ENCODE results near the gene PIP. TPM values are rescaled to one million over a fixed set of nuclear protein-coding genes. Genes with fewer than 3 reads are reported as not detected.

The PIP gene
- total RNA-seq, 3 donors from 2014 or later (not counting 1 experiment from before 2014, with no cell fraction given): not detected

DNA sequence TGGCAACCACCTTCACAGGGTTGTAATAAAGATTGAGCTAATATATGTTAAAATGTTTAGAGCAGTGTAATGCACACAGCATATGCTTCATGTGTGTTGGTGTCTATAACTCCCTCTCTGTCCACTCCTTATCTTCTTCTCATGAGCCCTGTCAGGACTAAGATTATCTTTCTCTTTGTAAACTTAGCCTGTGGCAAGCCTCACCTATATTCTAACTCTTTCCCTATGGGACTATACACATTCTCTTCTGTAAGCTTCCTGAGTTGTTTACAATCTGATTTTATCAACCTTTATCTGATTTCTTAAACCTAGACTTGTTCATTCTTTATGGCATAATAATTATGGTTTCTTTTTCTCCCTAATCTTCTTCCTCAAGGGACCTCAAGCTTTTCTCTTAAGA lies 2.4 kb upstream of the PIP start:
- ATAC-seq (no peak), DNase-seq (no peak)
- H3K9me3 Mint-ChIP-seq: peaks cover under 1 to 4% of the 10 kb centered on the region in 2 donors
- H3K36me3 Mint-ChIP-seq: peaks cover 6% of the 10 kb centered on the region
- no peak for TF ChIP-seq CTCF (IDR thresholded peaks at IDR 0.05)
- no peak overlapping the region for H3K27ac Mint-ChIP-seq
- Histone ChIP-seq H3K27me3 (ENCODE audit: control insufficient read depth, insufficient read depth, low read length) (no peaks in the 10 kb centered on the region), H3K4me1 (ENCODE audit: control insufficient read depth, insufficient read depth, low read length) (no peaks in the 10 kb centered on the region), H3K4me3 (ENCODE audit: low read length) (no peak overlapping the region), H3K27ac (ENCODE audit: low read length) (no peak overlapping the region), H3K36me3 (ENCODE audit: control insufficient read depth, insufficient read depth, low read length) (no peaks in the 10 kb centered on the region), H3K9me3 (ENCODE audit: control insufficient read depth, insufficient read depth, low read length) (peaks cover 4% of the 10 kb centered on the region)
- no peaks in the 10 kb centered on the region for H3K4me1 Mint-ChIP-seq
- peaks cover 0 to 15% of the 10 kb centered on the region in 2 donors for H3K27me3 Mint-ChIP-seq (ENCODE audit: low read depth in 2 of 2)
- intact Hi-C loops (cut with micrococcal nuclease): no loop called here
- no peak overlapping the region for H3K4me3 Mint-ChIP-seq

DNA sequence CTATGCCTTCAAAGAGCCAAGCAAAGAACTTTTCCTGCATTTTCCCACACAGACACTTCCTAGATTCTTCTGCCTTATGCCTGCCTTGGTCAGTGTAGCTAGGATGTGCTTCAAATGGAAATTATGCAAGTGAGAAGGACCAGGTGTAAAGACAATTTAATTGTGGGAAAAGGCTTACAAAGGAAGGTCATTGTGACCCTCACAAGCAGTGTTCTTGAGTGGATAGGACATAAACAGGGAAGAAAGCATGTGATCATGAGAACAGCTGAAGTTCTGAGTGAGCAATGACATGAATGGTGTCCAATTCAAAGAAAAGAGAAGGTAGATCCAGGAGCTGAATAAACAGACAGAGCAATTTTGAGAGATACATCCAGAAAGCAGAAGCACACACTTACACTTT lies 1.3 kb upstream of the PIP start:
- Histone ChIP-seq H3K9me3 (ENCODE audit: control insufficient read depth, insufficient read depth, low read length) (peaks cover 2% of the 10 kb centered on the region), H3K4me1 (ENCODE audit: control insufficient read depth, insufficient read depth, low read length) (no peaks in the 10 kb centered on the region)

DNA sequence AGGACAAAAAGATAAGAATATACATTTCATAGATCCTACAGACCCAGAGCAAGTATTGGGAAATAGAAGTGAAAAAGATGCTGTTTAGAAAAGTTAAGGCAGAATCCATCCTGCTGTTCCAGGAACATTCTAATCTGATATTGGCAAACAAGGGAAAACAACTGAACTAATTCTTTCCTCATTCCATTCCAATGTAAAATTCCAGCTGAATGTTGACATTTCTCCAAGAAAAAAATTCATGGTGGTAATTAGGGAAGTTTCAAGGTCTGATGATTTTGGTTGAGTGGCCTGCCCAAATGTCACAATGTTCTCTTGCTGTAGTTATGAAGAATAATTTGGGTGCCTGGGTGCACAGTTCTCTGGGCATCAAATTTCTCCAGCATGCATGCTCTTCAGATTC lies 15.2 kb downstream of the PIP start:
- no peak overlapping the region for H3K27ac ChIP-seq (ENCODE audit: low read length)

More for the DNA sequence above, 1.3 kb upstream of the PIP start:
- no peaks in the 10 kb centered on the region for H3K4me1 Mint-ChIP-seq
- Histone ChIP-seq H3K27ac (ENCODE audit: low read length) (no peak overlapping the region), H3K36me3 (ENCODE audit: control insufficient read depth, insufficient read depth, low read length) (no peaks in the 10 kb centered on the region), H3K4me3 (ENCODE audit: low read length) (no peak overlapping the region), H3K27me3 (ENCODE audit: control insufficient read depth, insufficient read depth, low read length) (no peaks in the 10 kb centered on the region)
- DNase-seq (no peak), ATAC-seq (no peak)
- peaks cover 0 to 2% of the 10 kb centered on the region in 2 donors for H3K9me3 Mint-ChIP-seq
- H3K27ac Mint-ChIP-seq: no peak overlapping the region
- H3K27me3 Mint-ChIP-seq (ENCODE audit: low read depth in 2 of 2): peaks cover 0 to 17% of the 10 kb centered on the region in 2 donors
- no peak overlapping the region for H3K4me3 Mint-ChIP-seq
- TF ChIP-seq CTCF (IDR thresholded peaks at IDR 0.05): no peak
- H3K36me3 Mint-ChIP-seq: peaks cover 6% of the 10 kb centered on the region
- intact Hi-C loops (cut with micrococcal nuclease): no loop called here

More for the DNA sequence above, 15.2 kb downstream of the PIP start:
- H3K36me3 Mint-ChIP-seq: no peaks in the 10 kb centered on the region
- no peaks in the 10 kb centered on the region for H3K9me3 ChIP-seq (ENCODE audit: control insufficient read depth, insufficient read depth, low read length)
- H3K4me3 ChIP-seq (ENCODE audit: low read length): no peak overlapping the region
- no peak overlapping the region for H3K4me3 Mint-ChIP-seq
- TF ChIP-seq CTCF (IDR thresholded peaks at IDR 0.05): no peak
- H3K4me1 Mint-ChIP-seq: no peaks in the 10 kb centered on the region
- peaks cover 2 to 3% of the 10 kb centered on the region in 2 donors for H3K9me3 Mint-ChIP-seq
- DNase-seq (no peak), ATAC-seq (no peak)
- no peaks in the 10 kb centered on the region for H3K4me1 ChIP-seq (ENCODE audit: control insufficient read depth, insufficient read depth, low read length)
- H3K36me3 ChIP-seq (ENCODE audit: control insufficient read depth, insufficient read depth, low read length): no peaks in the 10 kb centered on the region
- H3K27ac Mint-ChIP-seq: no peak overlapping the region
- intact Hi-C loops (cut with micrococcal nuclease): no loop called here
- peaks cover 0 to 17% of the 10 kb centered on the region in 2 donors for H3K27me3 Mint-ChIP-seq (ENCODE audit: low read depth in 2 of 2)
- no peaks in the 10 kb centered on the region for H3K27me3 ChIP-seq (ENCODE audit: control insufficient read depth, insufficient read depth, low read length)
